ENCODE measurements around the gene MRPL18.

Gene MRPL18

DNA sequence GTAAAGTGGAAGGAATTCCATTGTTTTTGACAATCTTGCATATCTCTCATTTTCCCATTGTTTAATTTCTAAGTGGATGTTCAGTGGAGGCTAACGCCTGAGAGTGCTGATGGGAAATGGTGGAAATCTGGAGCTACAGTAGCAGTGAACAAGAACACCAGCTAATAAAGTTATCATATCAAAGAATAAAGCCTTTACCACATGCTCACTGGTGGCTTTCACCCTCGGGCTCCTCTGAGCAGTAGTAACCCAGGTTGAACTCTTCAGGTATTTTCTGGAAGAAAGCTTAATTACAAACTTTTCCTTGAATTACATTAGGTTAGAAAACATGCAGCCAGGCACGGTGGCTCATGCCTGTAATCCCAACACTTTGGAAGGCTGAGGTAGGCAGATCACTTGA is 38.8 kb upstream of the MRPL18 start:
- H2AFZ ChIP-seq (ENCODE audit: low read depth, low read length), result no peak overlapping the region
- no peak overlapping the region for H3K4me3 ChIP-seq (ENCODE audit: low read length)
- H3K9ac ChIP-seq (ENCODE audit: low read length), result no peak overlapping the region
- H3K4me2 ChIP-seq (ENCODE audit: low read length), result no peak overlapping the region
- H3K27me3 ChIP-seq (ENCODE audit: low read depth, low read length), result no peaks in the 10 kb centered on the region
- H4K20me1 ChIP-seq (ENCODE audit: insufficient read depth, low read length), result no peaks in the 10 kb centered on the region
- H3K79me2 ChIP-seq (ENCODE audit: low read length), result peaks cover 10% of the 10 kb centered on the region; the same call in 1 of the 2 replicates
- H3K4me1 ChIP-seq (ENCODE audit: low read length), result no peaks in the 10 kb centered on the region
- no peaks in the 10 kb centered on the region for H3K9me3 ChIP-seq (ENCODE audit: insufficient read depth, low read length)
- no peak overlapping the region for H3K27ac ChIP-seq (ENCODE audit: low read length)
- H3K36me3 ChIP-seq (replicated peaks; ENCODE audit: low read depth, low read length), result peaks cover 31% of the 10 kb centered on the region
- TF ChIP-seq, protein P1, sequence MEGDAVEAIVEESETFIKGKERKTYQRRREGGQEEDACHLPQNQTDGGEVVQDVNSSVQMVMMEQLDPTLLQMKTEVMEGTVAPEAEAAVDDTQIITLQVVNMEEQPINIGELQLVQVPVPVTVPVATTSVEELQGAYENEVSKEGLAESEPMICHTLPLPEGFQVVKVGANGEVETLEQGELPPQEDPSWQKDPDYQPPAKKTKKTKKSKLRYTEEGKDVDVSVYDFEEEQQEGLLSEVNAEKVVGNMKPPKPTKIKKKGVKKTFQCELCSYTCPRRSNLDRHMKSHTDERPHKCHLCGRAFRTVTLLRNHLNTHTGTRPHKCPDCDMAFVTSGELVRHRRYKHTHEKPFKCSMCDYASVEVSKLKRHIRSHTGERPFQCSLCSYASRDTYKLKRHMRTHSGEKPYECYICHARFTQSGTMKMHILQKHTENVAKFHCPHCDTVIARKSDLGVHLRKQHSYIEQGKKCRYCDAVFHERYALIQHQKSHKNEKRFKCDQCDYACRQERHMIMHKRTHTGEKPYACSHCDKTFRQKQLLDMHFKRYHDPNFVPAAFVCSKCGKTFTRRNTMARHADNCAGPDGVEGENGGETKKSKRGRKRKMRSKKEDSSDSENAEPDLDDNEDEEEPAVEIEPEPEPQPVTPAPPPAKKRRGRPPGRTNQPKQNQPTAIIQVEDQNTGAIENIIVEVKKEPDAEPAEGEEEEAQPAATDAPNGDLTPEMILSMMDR (IDR thresholded peaks at IDR 0.05; ENCODE audit: low read depth, low read length), result no peak
- no peak for TF ChIP-seq EZH2phosphoT487 (IDR thresholded peaks at IDR 0.05; ENCODE audit: low read depth)

DNA sequence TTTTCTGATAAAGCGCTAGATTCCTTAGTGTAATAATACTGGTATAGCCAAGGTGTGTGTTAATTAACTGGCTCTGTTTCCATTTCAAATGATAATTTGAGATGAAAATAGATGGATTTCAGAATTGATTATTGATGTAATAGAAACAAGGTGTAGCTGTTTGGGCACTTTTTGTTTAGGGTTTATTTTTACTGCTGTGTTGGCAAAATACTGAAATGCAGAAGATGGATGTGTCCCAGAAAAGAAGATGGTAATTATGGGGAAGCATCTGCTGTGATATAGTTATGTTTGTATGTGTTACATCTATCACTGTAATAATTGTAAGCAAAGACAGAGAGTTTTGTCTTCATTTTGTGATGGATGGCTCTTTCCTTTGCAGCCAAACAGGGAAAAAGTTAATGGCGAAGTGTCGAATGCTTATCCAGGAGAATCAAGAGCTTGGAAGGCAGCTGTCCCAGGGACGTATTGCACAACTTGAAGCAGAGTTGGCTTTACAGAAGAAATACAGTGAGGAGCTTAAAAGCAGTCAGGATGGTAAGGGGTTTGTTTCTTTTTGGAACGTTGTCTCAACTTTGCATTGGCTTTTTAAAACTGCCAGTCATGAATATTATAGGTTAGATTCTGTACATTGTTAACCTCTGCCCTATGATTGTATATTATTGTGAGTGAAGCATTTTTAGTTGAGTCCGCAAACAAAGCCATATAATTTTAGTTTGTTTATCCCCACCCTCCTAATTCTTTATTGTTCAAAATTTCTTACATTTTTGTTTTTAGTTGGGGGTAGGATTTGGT is 37.0 kb upstream of the MRPL18 start:
- Histone ChIP-seq H2AFZ (ENCODE audit: low read depth, low read length) (no peak overlapping the region), H3K36me3 (replicated peaks; ENCODE audit: low read depth, low read length) (peaks cover 36% of the 10 kb centered on the region), H4K20me1 (ENCODE audit: insufficient read depth, low read length) (no peaks in the 10 kb centered on the region), H3K4me1 (ENCODE audit: low read length) (no peaks in the 10 kb centered on the region), H3K9ac (ENCODE audit: low read length) (no peak overlapping the region), H3K9me3 (ENCODE audit: insufficient read depth, low read length) (no peaks in the 10 kb centered on the region), H3K4me2 (ENCODE audit: low read length) (no peak overlapping the region), H3K27me3 (ENCODE audit: low read depth, low read length) (no peaks in the 10 kb centered on the region), H3K4me3 (ENCODE audit: low read length) (no peak overlapping the region), H3K79me2 (ENCODE audit: low read length) (peaks cover 13% of the 10 kb centered on the region; the same call in 1 of the 2 replicates), H3K27ac (ENCODE audit: low read length) (no peak overlapping the region)
- TF ChIP-seq EZH2phosphoT487 (IDR thresholded peaks at IDR 0.05; ENCODE audit: low read depth), result no peak
- TF ChIP-seq, protein P1 (IDR thresholded peaks at IDR 0.05; ENCODE audit: low read depth, low read length), result no peak

DNA sequence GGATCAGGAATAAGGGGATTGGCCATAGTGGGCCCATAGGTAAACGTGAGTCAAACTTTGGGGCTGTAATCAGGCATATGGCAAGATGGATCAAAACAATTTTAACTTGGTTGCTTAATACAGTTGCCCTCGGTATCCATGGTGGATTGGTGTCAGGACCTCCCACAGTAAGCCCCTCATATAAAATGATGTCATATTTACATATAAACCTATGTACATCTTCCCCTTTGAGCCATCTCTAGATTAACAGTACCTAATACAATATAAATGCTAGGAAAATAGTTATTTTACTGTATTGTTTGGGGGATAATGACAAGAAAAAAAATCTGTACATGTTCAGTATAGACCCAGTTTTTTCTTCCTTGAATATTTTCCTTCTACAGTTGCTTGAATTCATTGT is 35.9 kb upstream of the MRPL18 start:
- H3K9me3 ChIP-seq (ENCODE audit: insufficient read depth, low read length), result no peaks in the 10 kb centered on the region
- H3K4me3 ChIP-seq (ENCODE audit: low read length), result no peak overlapping the region
- no peak overlapping the region for H3K4me2 ChIP-seq (ENCODE audit: low read length)
- H3K27me3 ChIP-seq (ENCODE audit: low read depth, low read length), result no peaks in the 10 kb centered on the region
- H3K79me2 ChIP-seq (ENCODE audit: low read length), result peaks cover 15% of the 10 kb centered on the region; the same call in 1 of the 2 replicates
- TF ChIP-seq, protein P1 (IDR thresholded peaks at IDR 0.05; ENCODE audit: low read depth, low read length), result no peak
- TF ChIP-seq EZH2phosphoT487 (IDR thresholded peaks at IDR 0.05; ENCODE audit: low read depth), result no peak
- no peaks in the 10 kb centered on the region for H3K4me1 ChIP-seq (ENCODE audit: low read length)
- H3K9ac ChIP-seq (ENCODE audit: low read length), result no peak overlapping the region
- H3K27ac ChIP-seq (ENCODE audit: low read length), result no peak overlapping the region
- peaks cover 41% of the 10 kb centered on the region for H3K36me3 ChIP-seq (replicated peaks; ENCODE audit: low read depth, low read length)
- no peaks in the 10 kb centered on the region for H4K20me1 ChIP-seq (ENCODE audit: insufficient read depth, low read length)
- no peak overlapping the region for H2AFZ ChIP-seq (ENCODE audit: low read depth, low read length)

DNA sequence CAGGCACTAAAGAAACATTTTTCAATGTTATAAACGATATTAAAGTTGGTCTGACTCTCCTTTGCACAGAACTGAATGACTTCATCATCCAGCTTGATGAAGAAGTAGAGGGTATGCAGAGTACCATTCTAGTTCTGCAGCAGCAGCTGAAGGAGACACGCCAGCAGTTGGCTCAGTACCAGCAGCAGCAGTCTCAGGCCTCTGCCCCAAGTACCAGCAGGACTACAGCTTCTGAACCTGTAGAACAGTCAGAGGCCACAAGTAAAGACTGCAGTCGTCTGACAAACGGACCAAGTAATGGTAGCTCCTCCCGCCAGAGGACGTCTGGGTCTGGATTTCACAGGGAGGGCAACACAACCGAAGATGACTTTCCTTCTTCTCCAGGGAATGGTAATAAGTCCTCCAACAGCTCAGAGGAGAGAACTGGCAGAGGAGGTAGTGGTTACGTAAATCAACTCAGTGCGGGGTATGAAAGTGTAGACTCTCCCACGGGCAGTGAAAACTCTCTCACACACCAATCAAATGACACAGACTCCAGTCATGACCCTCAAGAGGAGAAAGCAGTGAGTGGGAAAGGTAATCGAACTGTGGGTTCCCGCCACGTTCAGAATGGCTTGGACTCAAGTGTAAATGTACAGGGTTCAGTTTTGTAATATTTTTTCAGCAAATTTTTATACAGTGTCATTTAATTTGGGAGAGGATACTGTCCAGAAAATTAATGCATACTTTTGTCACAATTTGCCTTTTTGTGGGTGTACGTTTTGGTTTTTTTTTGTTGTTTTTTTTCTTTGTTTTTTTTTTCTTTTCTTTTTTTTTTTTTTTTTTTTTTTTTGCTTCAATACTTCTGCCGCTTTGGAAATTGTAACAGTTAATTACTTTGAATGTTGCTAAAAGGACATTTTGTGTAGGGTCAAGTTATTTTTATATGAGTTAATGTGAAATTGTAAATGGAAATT is 35.0 kb upstream of the MRPL18 start:
- H3K9me3 ChIP-seq (ENCODE audit: insufficient read depth, low read length), result no peaks in the 10 kb centered on the region
- H3K4me3 ChIP-seq (ENCODE audit: low read length), result no peak overlapping the region
- no peaks in the 10 kb centered on the region for H3K4me1 ChIP-seq (ENCODE audit: low read length)
- TF ChIP-seq EZH2phosphoT487 (IDR thresholded peaks at IDR 0.05; ENCODE audit: low read depth), result no peak
- TF ChIP-seq, protein P1 (IDR thresholded peaks at IDR 0.05; ENCODE audit: low read depth, low read length), result no peak
- H3K79me2 ChIP-seq (ENCODE audit: low read length), result peaks cover 15% of the 10 kb centered on the region; the same call in 1 of the 2 replicates
- H3K36me3 ChIP-seq (replicated peaks; ENCODE audit: low read depth, low read length), result peaks cover 41% of the 10 kb centered on the region
- no peaks in the 10 kb centered on the region for H4K20me1 ChIP-seq (ENCODE audit: insufficient read depth, low read length)
- H3K27ac ChIP-seq (ENCODE audit: low read length), result no peak overlapping the region
- H3K9ac ChIP-seq (ENCODE audit: low read length), result no peak overlapping the region
- no peak overlapping the region for H2AFZ ChIP-seq (ENCODE audit: low read depth, low read length)
- no peak overlapping the region for H3K4me2 ChIP-seq (ENCODE audit: low read length)
- H3K27me3 ChIP-seq (ENCODE audit: low read depth, low read length), result no peaks in the 10 kb centered on the region
